K562 (cell line): ENCODE measurements around the gene PPP1CB. TPM values are rescaled to one million over a fixed set of nuclear protein-coding genes. Genes with fewer than 3 reads are reported as not detected.

Experiments
- ATAC-seq: fragments of 200-7000 bp; cut with Tn5 transposase; 3 replicates; pipeline ENCODE4 v1.9.1; 2020; ENCODE audit warnings: moderate library complexity
- BruUV-seq: library from RNA; stranded (reverse); fragments of 400-500 nt; replicated peaks from 2 replicates; lab custom pipeline; 2021; lab: Mats Ljungman, UMichigan
- CTCF ChIA-PET: fragments of 300-600 bp; formaldehyde crosslinking; extraction: SDS; loops from one replicate; lab custom pipeline; 2021; ENCODE audit warnings: low intra/inter-chr PET ratio; lab: Yijun Ruan, JAX
- POLR2A ChIA-PET: fragments of 300-600, 350-650 bp; sonication (Branson Sonifier 250); formaldehyde crosslinking; extraction: SDS; loops from one replicate; lab custom pipeline; 2021; ENCODE audit warnings: antibody characterized with exemption, inconsistent platforms; lab: Yijun Ruan, JAX
- DNase-seq, 4 experiments: peaks; one replicate each; pipeline versions ENCODE4 v3.0.0 to v3.0.0-alpha.2; 2011 to 2018; ENCODE audit warnings: low spot score in 3 of 4, mixed read lengths in 3 of 4; ENCODE audit errors: extremely low read depth in 1 of 4
- FAIRE-seq: peaks from 2 replicates; lab custom pipeline; 2011; peaks lifted over from hg19 to GRCh38; lab: Jason Lieb, UNC
- H2AFZ ChIP-seq: 2 replicates; pipeline ENCODE4 v1.6.0; 2011; ENCODE audit warnings: low read depth, low read length, control low read depth, inconsistent platforms
- H3K27ac ChIP-seq: fragments of 200-600 bp; 3 replicates; pipeline ENCODE4 v1.8.0; 2011; ENCODE audit warnings: low read depth, mild to moderate bottlenecking, control low read depth, inconsistent platforms, low read length, moderate library complexity, mixed read lengths; ENCODE audit errors: extremely low read depth
- H3K27me3 ChIP-seq, 2 experiments: fragments of 300-600 bp in 1 of 2; 2 replicates in 1 of 2; 3 replicates in 1 of 2; pipeline versions ENCODE4 v1.6.0 to v1.8.0; 2011; ENCODE audit warnings: inconsistent platforms in 2 of 2, low read length in 2 of 2, mild to moderate bottlenecking in 1 of 2, mixed read lengths in 1 of 2, moderate library complexity in 1 of 2; ENCODE audit not compliant: control insufficient read depth in 2 of 2, insufficient read depth in 2 of 2
- H3K36me3 ChIP-seq: fragments of 300-600 bp; 3 replicates; pipeline ENCODE4 v1.8.0; 2011; ENCODE audit warnings: mild to moderate bottlenecking, low read length, inconsistent platforms; ENCODE audit not compliant: control insufficient read depth, insufficient read depth
- H3K4me1 ChIP-seq, 2 experiments: fragments of 200-600 bp in 1 of 2; replicated peaks in 1 of 2; 2 replicates in 1 of 2; 3 replicates in 1 of 2; pipeline versions ENCODE4 v1.5.1 to v1.8.0; 2011; ENCODE audit warnings: inconsistent platforms in 2 of 2, low read length in 2 of 2, mild to moderate bottlenecking in 1 of 2, mixed read lengths in 1 of 2, moderate library complexity in 1 of 2; ENCODE audit not compliant: control insufficient read depth in 2 of 2, insufficient read depth in 2 of 2
- H3K4me2 ChIP-seq: 2 replicates; pipeline ENCODE4 v1.6.1; 2011; ENCODE audit warnings: low read length, control low read depth, inconsistent platforms, mixed read lengths; ENCODE audit not compliant: insufficient read depth
- H3K4me3 ChIP-seq: fragments of 200-600 bp; sonication (generic), shearing (Covaris generic); 2 replicates; pipeline ENCODE4 v1.5.1; 2016; ENCODE audit warnings: control low read depth, inconsistent platforms
- H3K79me2 ChIP-seq: fragments of 200-600 bp; 3 replicates; pipeline ENCODE4 v1.8.0; 2011; ENCODE audit warnings: low read length, inconsistent platforms; ENCODE audit not compliant: control insufficient read depth, insufficient read depth
- H3K9ac ChIP-seq, 2 experiments: 2 replicates each; pipeline versions ENCODE4 v1.6.0 to v1.6.1; 2011; ENCODE audit warnings: low read depth in 2 of 2, low read length in 2 of 2, control low read depth in 1 of 2, inconsistent platforms in 1 of 2, mild to moderate bottlenecking in 1 of 2, mixed read lengths in 1 of 2; ENCODE audit not compliant: insufficient read depth in 1 of 2
- H3K9me1 ChIP-seq: one replicate; pipeline ENCODE4 v1.6.0; 2011; ENCODE audit warnings: inconsistent platforms, mild to moderate bottlenecking, low read length, moderate library complexity; ENCODE audit not compliant: control insufficient read depth, insufficient read depth
- H3K9me3 ChIP-seq: replicated peaks from 2 replicates; pipeline ENCODE4 v1.5.1; 2011; ENCODE audit warnings: low read depth, low read length, inconsistent platforms; ENCODE audit not compliant: control insufficient read depth, insufficient read depth
- H4K20me1 ChIP-seq: replicated peaks from 2 replicates; pipeline ENCODE4 v1.6.1; 2011; ENCODE audit warnings: low read length, inconsistent platforms, mixed read lengths; ENCODE audit not compliant: control insufficient read depth, insufficient read depth
- BACH1 ChIP-seq: fragments of 200-800 bp; sonication (Bioruptor generic); IDR thresholded peaks from 2 replicates; pipeline ENCODE4 v1.6.1; 2016; ENCODE audit warnings: missing genetic modification characterization, missing compliant biosample characterization
- CEBPB ChIP-seq: fragments of 450-650 bp; IDR thresholded peaks from 2 replicates; pipeline ENCODE4 v1.6.1; 2016; ENCODE audit warnings: missing genetic modification characterization, missing compliant biosample characterization
- CGGBP1 ChIP-seq: fragments of 250-450 bp; sonication (Bioruptor Pico); IDR thresholded peaks from 2 replicates; pipeline ENCODE4 v1.9.0; 2021; ENCODE audit warnings: mild to moderate bottlenecking
- EP400 ChIP-seq: fragments of 450-650 bp; IDR thresholded peaks from 2 replicates; pipeline ENCODE4 v1.6.1; 2017; ENCODE audit warnings: antibody characterized with exemption, mild to moderate bottlenecking, moderate library complexity
- MITF ChIP-seq: IDR thresholded peaks from 2 replicates; pipeline ENCODE4 v1.6.1; 2014; ENCODE audit warnings: antibody characterized with exemption
- PKNOX1 ChIP-seq: fragments of 450-650 bp; IDR thresholded peaks from 2 replicates; pipeline ENCODE4 v1.6.1; 2016
- SP1 ChIP-seq: sonication (generic); formaldehyde crosslinking; IDR thresholded peaks from 2 replicates; pipeline ENCODE4 v1.8.1; 2022; ENCODE audit warnings: mild to moderate bottlenecking, missing genetic modification reagents
- SP2 ChIP-seq: IDR thresholded peaks from 2 replicates; pipeline ENCODE4 v1.6.1; 2011; ENCODE audit warnings: mild to moderate bottlenecking, low read depth, low read length, moderate library complexity; ENCODE audit not compliant: poor library complexity, severe bottlenecking; ENCODE audit errors: extremely low read depth
- TCFL5 ChIP-seq: fragments of 250-450 bp; sonication (Bioruptor Pico); conservative IDR thresholded peaks from 2 replicates; pipeline ENCODE4 v1.6.1; 2021; ENCODE audit warnings: mild to moderate bottlenecking, moderate library complexity, matching md5 sums
- TOE1 ChIP-seq, 2 experiments: fragments of 450-650 bp in 1 of 2; sonication (generic) in 1 of 2; formaldehyde crosslinking in 1 of 2; IDR thresholded peaks; 2 replicates each; pipeline versions ENCODE4 v1.7.1 to v1.8.0; 2016 to 2022; ENCODE audit warnings: borderline replicate concordance in 2 of 2, mild to moderate bottlenecking in 2 of 2, antibody characterized with exemption in 1 of 2, inconsistent platforms in 1 of 2, low read depth in 1 of 2, missing genetic modification reagents in 1 of 2, moderate library complexity in 1 of 2
- TSC22D4 ChIP-seq: fragments of 450-650 bp; IDR thresholded peaks from 2 replicates; pipeline ENCODE4 v1.6.1; 2016; ENCODE audit warnings: missing genetic modification characterization, missing biosample characterization, control low read depth
- ZNF134 ChIP-seq: fragments of 250-450 bp; sonication (Bioruptor Pico); conservative IDR thresholded peaks from 2 replicates; pipeline ENCODE4 v1.4.0; 2020
- ZNF212 ChIP-seq: fragments of 450-650 bp; formaldehyde crosslinking; IDR thresholded peaks from 2 replicates; pipeline ENCODE4 v1.4.0; 2020; ENCODE audit warnings: mild to moderate bottlenecking
- WGBS: fragments of 100-300 bp; shearing (Covaris generic); methylation state at CpG from one replicate; pipeline ENCODE4 v1.1.6; 2016; ENCODE audit warnings: low coverage, mixed read lengths; ENCODE audit not compliant: insufficient coverage; ENCODE audit errors: missing lambda C conversion rate; 5-methylcytosine and 5-hydroxymethylcytosine counted together
- in situ Hi-C: fragments of 300-500 bp; cut with MboI; formaldehyde crosslinking; loops from 4 replicates; pipeline ENCODE4 v1.15.0; 2018; ENCODE audit warnings: inconsistent platforms, mixed read lengths
- intact Hi-C: fragments of 100-400 bp; cut with micrococcal nuclease; formaldehyde crosslinking; loops from 2 replicates; pipeline ENCODE4 v1.14.2; 2022
- polyA plus RNA-seq, 8 experiments: library from polyadenylated mRNA; depleted of rRNA in 4 of 8; stranded (reverse) in 5 of 8; unstranded in 3 of 8; fragments of >200 nt; fragmentation: Nextera tagmentation in 2 of 8; fragmentation: Illumina TruSeq in 1 of 8; extraction: Ambion mirVana in 2 of 8; extraction: Trizol in 1 of 8; gene quantifications; 2 replicates each; pipeline versions ENCODE4 v1.2.1 to v1.2.3, GENCODE V29; 2011 to 2014; ENCODE audit warnings: inconsistent platforms in 1 of 8, missing spikeins in 1 of 8
- total RNA-seq, 7 experiments: library from RNA; depleted of rRNA in 6 of 7; stranded (reverse); fragments of >200 nt in 6 of 7; fragmentation: Illumina TruSeq in 2 of 7; extraction: Trizol in 2 of 7; gene quantifications; 2 replicates each; pipeline versions ENCODE4 v1.2.1 to v1.2.3, GENCODE V29; 2011 to 2021; ENCODE audit warnings: low replicate concordance in 1 of 7

PPP1CB gene
- total and polyA plus RNA-seq, 9 of the 15 experiments (the other 6 are each of a cell fraction or from before 2014, with no cell fraction given): 25.6 to 118 (median 58.9) TPM

GRCh38 chr2:28747714-28748113 is 3.9 kb upstream of the PPP1CB start (continued):
- TF ChIP-seq BACH1 (tag) (no peak), ZNF134 (no peak), ZNF212 (CRISPR knock-in tag) (no peak)

GRCh38 chr2:28748176-28748575 is 3.5 kb upstream of the PPP1CB start:
- no peak overlapping the region for H3K27ac ChIP-seq
- no peak overlapping the region for H3K4me3 ChIP-seq
- TF ChIP-seq CEBPB (tag): no peak
- no peak for TF ChIP-seq TOE1 (IDR thresholded peaks at IDR 0.05; ENCODE audit: borderline replicate concordance)
- no peak for TF ChIP-seq TOE1 (CRISPR knock-in tag; IDR thresholded peaks at IDR 0.05; ENCODE audit: borderline replicate concordance, low read depth)
- no peak for TF ChIP-seq PKNOX1
- TF ChIP-seq SP1 (CRISPR knock-in tag): no peak
- TF ChIP-seq TCFL5 (CRISPR knock-in tag): no peak
- no peak for TF ChIP-seq SP2
- no peak for TF ChIP-seq TSC22D4 (tag)
- no peak for TF ChIP-seq MITF
- no peak for TF ChIP-seq CGGBP1 (CRISPR knock-in tag)
- TF ChIP-seq EP400: no peak
- TF ChIP-seq, all 486 proteins: peak for 0
- ChIA-PET CTCF (no interaction called here), POLR2A (interaction anchor here (0.6 kb wide), 1 partner anchor 46 kb away, joined by 3 read pairs; no protein-coding TSS in a partner anchor)
- WGBS: 65% methylated on average over 2 of the region's 2 CpGs
- Histone ChIP-seq H3K9me3 (no peaks in the 10 kb centered on the region), H3K9me1 (no peaks in the 10 kb centered on the region), H3K79me2 (peaks cover 22% of the 10 kb centered on the region), H3K9ac (no peak overlapping the region), H3K27me3 (no peaks in the 10 kb centered on the region), H3K36me3 (no peaks in the 10 kb centered on the region), H3K4me2 (no peak overlapping the region), H4K20me1 (0 out of 2 replicates have a peak, but pooled peaks cover under 1% of the 10 kb centered on the region), H2AFZ (no peak overlapping the region), H3K4me1 (peaks cover 3 to 17% of the 10 kb centered on the region in 2 experiments)
- BruUV-seq: no TSS peak
- intact Hi-C loops (no loop called here), in situ Hi-C loops (no loop called here)
- ATAC-seq (no peak), FAIRE-seq (no peak), DNase-seq (no peak)
